Muscle of back (tissue), 13 donors: Measurements from ENCODE around the gene GINS1. TPM values are rescaled to one million over a fixed set of nuclear protein-coding genes. Genes with fewer than 3 reads are reported as not detected.

Experiments used
- DNase-seq, 3 donors: peaks; one replicate each; pipeline versions ENCODE4 v3.0.0 to v3.0.0-alpha.2; 2013
- long read RNA-seq, 9 donors: transcript quantifications; one replicate each; lab custom pipeline, GENCODE V29; 2026
- polyA plus RNA-seq, 10 donors: library from polyadenylated mRNA; unstranded; fragments of 120-200 nt; gene quantifications; one replicate each; pipeline ENCODE4 v1.2.1, GENCODE V29; 2013; ENCODE audit not compliant: insufficient read length in 10 of 10

Gene GINS1
- polyA plus RNA-seq: 10 to 100 TPM in 1 of 10 donors, 1 to 10 TPM in 9; 4.9 to 13.5 (median 7.5) TPM
- long read RNA-seq, donor 1: 0 reads
- long read RNA-seq, donor 2, partial matches to known transcripts: 0 of 1 reads
- long read RNA-seq, donor 2, other reads (novel, unspliced or antisense): 0 of 1 reads
- long read RNA-seq, donor 3: 0 reads
- long read RNA-seq, donor 4: 0 reads
- long read RNA-seq, donor 5: 0 reads
- long read RNA-seq, donor 6, partial matches to known transcripts: 0 of 1 reads
- long read RNA-seq, donor 6, other reads (novel, unspliced or antisense): 0 of 1 reads
- long read RNA-seq, donor 7: 0 reads
- long read RNA-seq, donor 8, partial matches to known transcripts: 0 of 1 reads
- long read RNA-seq, donor 8, other reads (novel, unspliced or antisense): 0 of 1 reads
- long read RNA-seq, donor 9: 0 reads

DNA sequence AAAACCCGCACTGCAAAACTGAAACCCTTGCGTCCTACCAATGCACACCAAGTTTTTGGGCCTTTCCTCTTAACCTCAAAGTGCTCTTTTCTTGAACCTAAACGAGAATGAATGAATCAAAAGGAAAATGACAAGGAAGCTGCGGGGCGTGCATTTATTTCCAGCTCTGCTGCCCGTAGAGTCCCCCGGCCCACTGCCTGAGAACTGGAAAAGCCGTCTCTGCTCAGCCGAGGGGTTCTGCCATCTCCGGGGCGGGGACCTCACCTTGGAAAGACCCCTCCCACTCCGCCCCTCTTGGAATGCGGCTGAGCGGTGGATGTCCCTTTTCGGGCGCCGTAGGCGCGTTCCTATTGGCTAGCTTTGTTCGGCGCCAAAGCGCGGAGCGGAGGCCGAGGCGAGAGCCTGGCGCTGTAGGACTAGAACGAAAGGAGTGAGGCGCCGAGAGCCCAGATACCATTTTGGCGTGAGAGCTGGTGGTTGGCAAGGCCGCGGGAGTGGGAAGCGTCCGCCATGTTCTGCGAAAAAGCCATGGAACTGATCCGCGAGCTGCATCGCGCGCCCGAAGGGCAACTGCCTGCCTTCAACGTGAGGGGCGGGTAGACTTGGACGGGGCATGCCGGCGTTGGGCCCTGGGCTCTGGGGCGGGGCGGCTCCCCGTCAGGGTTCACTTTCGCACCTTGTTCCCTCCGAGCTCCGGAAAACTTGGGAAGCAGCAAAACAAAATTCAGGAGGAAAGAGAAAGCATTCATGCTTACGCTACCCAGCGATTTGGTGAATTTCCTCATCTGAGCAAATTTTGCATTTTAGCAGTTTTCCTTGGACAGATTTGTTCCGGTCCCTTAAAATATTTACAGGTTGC, at the start of gene GINS1:
TSS of gene GINS1 (plus strand) at position 363 of the 859 bp plus-strand sequence. CDS start at position 511, 148 bp downstream.
- DNase-seq: peak; percentile 84 to 96 (median 91)

DNA sequence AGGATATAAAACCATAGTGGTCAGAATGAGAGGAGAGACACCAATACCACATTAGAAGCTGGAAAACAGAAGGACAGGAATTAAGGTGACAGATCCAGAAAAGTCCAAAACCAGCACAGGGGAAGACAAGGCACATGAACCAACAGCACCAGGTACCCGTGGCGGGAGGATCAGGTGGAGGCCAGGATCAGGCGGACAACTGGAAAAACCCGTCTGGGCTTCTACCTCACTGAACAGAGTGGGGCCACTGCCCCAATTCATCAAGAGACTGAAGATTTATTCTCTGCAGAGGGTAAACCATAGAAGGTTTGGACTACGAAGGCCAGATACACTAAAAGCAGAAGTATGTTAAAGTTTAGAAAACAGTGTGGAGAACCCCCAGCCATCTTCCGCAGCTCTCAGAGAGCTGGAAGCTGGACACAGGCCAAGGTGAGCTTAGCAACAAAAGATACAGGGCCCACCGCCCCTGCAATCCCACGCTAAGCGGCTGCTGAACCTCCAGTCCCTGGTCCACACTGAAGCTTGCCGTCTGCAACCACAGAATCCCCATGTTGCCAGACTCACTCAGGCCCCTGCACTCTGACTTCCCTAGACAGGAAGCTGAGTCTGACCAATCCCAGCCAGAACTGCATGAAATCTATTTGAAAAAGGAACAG, 46.7 kb upstream of the GINS1 start:
- DNase-seq: peak in 2 of 3 donors; percentile 12 to 54

DNA sequence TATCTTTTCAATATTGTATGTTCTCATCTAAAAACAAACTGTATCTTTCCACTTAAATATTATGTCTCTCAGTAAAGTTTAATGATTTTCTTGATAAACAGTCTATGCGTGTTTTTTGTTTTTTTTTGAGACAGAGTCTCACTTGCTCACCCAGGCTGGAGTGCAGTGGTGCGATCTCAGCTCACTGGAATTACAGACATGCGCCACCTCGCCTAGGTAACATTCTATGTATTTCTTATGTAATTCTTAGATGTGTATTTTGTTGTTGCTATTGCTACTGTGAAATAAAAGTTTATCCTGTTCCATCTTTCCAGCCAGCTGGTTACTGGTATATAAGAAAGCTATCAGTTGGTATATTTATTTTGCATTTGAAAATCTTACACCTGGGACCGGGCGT, 46.2 kb upstream of the GINS1 start:
- no peak for DNase-seq

DNA sequence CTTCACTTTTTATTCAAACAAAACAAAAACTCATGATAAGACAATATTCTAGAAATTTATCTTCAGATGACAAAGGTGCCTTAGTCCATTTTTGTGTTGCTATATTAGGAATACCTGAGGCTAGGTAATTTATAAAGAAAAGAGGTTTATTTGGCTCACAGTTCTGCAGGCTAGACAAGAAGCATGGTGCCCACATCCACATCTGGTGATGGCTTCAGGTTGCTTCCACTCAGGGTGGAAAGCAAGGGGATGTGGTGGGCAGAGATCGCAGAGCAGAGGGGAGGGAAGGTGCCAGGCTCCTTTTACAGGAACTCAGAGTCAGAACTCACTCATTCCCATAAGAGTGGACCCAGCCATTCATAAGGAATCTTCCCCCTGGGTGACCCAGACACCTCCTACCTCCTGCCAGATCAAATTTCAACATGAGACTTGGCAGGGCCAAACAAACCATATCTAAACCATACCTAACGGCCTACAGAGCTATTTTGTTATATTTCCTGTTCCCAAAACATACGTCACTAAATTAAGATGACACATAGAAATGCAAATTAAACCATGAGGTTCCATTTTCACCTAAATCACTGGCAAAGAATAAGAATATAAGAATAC, 43.2 kb upstream of the GINS1 start:
- no peak for DNase-seq

DNA sequence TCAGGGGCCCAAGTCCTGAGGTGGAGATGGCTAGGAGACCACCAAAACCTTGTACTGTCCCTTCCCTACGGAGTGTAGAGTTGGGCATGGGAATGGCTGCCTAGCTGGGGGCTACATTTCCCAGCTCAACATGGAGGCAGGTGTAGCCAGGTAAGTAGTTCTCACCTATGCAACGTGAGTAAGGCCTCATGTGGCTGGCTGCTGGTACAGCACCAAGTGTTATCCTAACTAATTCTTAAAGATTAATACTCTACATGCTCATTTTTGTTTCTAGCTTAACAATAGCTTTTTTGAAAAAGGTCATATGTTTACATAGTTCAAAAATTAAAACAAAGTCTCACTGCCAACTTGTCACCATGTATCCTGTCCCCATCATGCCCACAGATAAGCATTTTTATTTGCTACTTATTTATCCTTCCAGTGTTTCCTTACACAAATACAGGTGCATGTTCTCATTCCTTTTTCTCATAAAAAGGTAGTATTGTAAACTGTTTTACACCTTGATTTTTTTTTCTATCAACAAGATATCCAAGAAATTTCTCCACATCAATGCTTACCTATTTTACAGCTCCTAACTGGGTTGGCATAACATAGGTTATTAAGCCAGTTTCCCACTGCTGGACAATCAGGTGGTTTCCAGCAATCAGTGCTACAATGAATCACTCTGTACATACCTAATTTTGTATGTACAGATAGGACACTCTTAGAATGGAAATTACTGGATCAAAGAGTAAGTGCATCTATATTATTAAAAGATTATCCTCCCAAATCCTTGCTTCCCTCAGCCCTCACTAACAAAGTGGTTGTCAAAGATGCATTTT, 42.4 kb upstream of the GINS1 start:
- DNase-seq: no peak

DNA sequence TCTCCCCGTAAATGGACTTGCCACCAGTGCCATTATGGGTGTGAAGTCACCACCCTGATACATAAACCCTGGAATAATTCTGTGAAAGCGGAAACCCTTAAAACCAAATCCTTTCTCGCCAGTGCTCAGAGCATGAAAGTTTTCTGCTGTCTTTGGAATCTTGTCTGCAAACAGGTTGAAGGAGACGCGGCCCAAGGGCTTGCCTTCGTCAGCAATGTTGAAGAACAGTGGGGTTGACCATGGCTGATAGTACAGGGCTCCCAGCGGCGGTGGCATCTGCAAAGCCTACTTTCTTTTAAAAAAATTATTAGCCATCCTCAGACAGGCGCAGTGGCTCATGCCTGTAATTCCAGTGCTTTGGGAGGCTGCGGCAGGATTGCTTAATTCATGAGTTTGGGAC, 38.9 kb upstream of the GINS1 start:
- DNase-seq: no peak

DNA sequence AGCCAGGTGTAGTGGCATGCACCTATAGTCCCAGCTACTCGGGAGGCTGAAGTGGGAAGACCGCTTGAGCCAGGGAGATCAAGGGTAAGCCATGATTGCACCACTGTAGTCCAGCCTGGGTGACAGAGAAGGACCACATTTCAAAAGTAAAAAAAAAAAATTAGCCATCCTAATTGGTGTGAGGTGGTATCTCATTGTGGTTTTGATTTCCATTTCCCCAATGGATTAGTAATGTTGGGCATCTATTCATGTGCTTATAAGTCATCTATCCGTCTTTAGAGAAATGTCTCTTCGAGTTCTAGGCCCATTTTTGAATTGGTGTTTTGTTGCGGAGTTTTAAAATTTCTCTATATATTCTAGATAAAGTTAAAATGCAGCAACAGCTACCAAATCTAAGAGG, 38.5 kb upstream of the GINS1 start:
- DNase-seq: no peak

DNA sequence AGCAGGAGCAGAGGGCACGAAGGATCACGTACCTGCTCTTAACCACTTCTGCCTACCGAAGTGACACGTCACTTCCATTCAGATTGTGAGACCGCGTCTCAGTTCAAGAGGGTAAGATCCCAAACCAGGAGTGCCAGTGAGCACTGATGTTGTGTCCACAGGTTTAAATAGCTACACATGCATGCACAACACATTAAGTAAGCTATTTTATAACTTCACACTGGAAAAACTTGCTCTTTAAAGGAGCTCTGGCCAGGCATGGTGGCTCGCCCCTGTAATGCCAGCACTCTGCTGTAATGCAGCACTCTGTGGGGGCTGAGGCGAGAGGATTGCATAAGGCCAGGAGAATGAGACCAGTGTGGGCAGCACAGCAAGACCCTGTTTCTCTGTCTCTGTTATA, 37.9 kb upstream of the GINS1 start:
- no peak for DNase-seq

DNA sequence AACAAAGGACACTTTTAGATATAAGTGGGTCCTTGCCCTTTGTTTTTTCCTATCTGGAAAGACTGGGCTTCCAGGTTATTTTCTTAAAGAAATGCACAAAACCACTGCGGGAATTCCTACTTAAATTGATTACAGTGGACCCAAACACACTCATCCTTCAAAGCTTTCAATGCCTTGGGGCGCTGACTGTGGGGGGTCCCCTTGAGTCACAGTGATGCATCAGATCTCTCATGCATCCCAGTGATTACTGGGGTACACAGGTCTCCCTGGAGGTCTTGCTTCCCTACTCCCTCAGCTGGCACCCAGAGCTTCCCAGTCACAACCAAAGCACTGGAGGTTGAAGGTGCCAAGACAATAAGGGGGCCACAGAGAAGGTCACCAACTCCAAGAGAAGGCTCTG, 37.5 kb upstream of the GINS1 start:
- DNase-seq: no peak

DNA sequence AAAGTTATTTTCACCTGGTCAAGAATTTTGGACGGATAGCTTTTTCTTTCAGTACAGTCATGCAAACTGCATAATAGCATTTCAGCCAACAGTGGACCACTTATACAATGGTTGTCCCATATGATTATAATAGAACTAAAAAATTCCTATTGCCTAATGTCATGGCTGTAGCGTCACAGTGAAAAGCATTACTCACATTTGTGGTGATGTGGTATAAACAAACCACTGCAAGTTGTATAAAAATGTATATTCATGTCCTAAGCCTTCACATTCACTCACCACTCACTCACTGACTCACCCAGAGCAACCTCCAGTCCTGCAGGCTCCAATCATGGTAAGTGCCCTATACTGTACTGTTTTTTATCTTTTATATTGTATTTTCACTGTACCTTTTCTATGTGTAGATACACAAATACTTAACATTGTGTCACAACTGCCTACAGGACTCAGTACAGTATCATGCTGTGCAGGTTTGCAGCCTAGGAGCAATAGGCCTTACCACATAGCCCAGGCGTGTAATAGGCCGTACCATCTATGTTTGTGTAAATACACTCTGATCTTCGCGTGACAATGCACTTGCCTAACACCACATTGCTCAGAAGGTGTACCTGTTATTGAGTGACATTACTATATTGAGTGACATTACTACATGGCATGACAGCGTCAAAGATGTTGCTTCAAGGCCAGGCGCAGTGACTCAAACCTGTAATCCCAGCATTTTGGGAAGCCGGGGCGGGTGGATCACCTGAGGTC, 34.7 kb upstream of the GINS1 start:
- DNase-seq: peak in 1 of 3 donors; percentile 80

DNA sequence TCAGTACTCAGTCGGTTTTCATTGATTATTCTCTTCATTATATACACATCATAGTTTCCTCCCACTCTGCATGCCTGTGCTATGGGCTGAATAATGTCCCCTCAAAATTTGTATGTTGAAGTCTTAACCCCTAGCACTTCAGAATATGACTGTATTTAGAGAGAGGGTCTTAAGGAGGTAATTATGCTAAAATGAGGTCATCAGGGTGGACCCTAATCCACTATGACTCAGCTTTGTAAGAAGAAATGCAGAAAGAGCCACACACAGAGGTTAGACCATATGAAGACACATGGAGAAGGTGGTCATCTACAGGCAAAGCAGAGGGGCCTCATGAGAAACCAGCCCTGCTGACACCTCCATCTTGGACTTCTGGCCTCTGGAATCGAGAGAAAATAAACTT, 32.6 kb upstream of the GINS1 start:
- no peak for DNase-seq

DNA sequence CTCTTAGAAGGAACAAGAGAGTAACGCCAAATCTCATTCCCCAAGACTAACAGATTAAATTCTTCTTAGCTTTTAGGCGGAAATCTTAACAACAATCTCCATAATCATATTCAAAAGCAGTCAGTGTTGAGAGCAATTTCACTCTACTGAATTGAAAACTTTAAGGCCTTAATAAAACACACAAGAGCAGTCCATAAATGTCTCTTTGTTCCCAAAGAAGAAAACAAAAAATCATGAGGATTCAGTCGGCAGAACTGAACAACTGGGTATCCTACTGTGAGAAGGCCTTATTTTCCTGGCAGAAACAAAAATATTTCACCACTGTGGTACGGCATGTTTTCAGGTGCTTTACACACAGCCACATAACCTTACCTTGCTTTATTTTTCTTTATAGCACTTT, 31.2 kb upstream of the GINS1 start:
- no peak for DNase-seq

DNA sequence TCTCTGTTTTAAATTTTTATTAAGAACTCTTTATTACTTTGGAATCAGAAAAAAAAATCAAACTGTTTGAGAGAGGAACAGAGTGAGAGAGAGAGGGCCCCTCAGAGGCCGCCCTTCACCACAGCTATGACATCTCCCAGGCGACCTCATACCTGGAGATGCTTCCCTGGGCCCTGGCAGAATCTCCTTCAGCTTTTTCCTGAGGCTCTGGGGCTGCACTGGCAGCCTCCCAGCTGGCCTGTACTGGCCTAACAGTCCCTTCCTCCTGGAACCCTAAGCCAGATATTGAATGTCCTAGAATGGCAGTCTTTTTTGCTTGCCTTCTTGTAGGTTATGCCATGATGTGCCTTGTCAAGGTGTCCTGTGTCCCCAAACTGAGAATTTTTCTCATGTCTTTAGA, 30.6 kb upstream of the GINS1 start:
- DNase-seq: no peak

DNA sequence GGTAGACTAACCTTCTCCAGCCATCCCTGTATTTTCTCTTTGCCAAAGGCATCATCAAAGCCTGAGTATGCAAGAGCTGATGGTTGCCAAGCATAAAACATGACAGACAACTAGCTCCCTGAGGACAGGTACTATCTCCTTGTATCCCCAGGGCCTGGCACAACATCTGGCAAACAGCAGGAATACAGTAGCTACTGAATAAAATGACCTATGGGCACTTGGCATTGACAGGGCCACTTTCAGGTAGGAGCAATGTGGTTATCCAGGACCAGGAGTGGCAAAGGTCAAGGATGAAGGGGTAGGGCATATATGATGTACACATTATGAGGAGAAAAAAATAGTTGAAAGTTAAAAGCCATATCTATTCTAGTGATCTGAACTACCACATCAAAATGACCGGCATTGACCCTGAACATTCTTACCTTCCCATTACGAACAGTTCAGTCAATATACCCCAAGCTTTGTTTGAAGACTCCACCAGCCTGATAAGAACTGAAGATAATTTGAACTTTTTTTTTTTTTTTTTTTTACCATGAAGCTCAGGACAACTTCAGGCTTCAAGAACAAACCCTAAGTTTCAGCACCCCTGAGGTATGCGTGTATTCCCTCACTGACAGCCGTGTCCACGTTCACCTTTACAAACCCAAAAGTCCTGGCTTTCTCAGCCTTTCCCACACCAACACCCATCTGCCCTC, 29.1 kb upstream of the GINS1 start:
- DNase-seq: no peak

DNA sequence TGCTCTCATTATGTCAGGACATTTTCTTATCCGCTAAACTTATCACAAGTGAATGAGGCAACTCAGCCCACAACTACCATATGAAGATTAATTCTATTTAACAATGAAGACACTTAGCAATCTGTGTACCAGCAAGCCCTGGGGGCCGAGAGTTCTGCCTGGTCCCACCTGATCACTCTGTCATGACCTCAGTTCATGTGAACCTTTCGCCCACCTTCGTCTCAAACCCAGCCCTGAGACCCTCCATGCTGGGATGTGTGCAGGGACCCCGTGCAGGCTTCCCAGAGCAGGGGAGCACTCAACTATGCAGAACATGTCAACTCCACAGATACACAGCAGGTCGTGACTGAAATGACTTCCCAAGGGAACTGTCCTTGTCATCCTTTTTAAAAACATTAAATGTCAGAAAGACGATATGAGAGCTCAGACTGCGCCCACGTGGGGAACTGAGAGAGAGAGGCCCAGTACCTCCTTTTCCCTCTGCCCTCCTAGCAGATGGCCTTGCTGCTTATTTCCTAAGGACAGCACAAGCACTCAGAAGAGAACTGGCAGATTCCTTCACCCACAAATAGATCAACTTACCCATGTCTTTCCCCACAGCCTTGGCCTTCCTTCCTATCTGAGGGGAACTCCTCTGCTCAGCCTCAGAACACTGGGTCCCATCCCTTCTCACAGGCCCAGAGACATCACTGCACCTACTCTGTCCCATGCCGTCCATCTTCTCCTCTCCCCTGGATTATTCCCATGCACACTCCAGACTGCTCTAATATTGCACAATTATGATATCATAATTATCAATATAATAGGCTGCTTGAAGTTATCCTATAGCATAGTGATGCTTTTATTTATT, 28.4 kb upstream of the GINS1 start:
- DNase-seq: no peak

DNA sequence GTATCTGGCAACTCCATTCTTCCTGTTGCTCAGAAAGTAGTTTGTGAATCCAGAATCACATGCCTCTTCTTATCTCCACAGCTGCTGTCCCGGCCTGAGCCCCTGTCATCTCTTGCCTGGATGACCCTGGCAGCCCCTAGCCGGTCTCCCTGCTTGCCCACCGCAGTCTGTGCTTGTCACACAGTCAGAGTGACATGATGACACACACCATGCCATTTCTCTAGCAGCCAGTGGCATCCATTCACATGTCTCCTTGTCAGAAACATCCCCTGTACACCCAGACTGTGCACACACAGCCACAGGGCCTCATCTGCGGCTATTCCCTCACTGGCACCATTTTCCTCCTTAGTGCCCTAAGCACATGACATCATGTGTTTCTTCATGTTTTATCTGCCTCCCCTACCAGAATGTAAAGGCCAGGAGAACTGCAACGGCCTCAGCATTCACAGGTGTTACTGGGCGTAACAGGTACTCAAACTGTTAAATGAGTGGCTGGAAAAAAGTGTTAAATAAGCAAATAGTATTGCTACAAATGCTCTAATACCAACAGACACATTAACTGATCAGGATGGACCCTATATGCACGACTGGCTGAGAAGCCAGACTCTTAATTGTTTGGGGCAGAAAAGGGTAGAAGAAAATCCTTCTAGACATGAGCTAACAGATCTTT, 26.4 kb upstream of the GINS1 start:
- no peak for DNase-seq

DNA sequence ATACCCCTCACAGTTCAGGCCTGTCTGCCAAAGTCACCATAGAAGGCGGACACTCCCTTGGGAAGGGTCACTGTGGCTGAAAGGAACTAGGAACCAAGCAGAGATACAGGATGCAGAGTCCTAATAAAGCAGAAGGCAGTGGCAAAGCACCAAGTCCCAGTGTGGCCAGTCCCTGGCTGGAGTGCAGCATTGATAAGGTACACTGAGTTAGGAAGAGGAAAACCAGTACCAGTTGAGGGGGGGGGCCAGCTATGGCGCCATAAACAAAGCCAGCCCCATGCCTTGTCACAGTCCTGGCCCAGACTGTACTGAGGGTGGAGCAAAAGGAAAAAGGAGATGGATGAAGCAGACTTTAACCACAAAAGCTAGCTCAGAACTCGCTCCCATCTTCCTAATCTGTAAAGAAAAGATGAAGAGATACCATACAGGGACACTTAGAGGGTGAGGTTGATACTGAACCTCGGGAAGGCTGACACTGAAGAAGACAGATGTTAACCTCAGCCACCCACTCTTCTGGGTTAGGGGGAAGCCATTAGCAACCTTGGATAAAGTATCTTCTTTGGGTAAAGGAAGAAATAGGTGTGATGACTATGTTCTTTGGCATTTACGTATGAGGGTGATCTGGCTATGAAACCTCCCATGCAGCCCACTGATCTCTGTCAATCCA, 24.6 kb upstream of the GINS1 start:
- no peak for DNase-seq
